ENCODE results near the gene DRC1.

- no peak for TF ChIP-seq CTCF (IDR thresholded peaks at IDR 0.05; ENCODE audit: poor library complexity, severe bottlenecking)
- no peak for TF ChIP-seq MXI1 (conservative IDR thresholded peaks at IDR 0.05; ENCODE audit: poor library complexity, severe bottlenecking)
- TF ChIP-seq POLR2AphosphoS5 (IDR thresholded peaks at IDR 0.05): no peak
- TF ChIP-seq EP300 (conservative IDR thresholded peaks at IDR 0.05; ENCODE audit: poor library complexity, severe bottlenecking): no peak
- no peak for TF ChIP-seq EZH2 (IDR thresholded peaks at IDR 0.05; ENCODE audit: borderline replicate concordance, insufficient read depth, low read length, poor library complexity, severe bottlenecking)
- no peak for TF ChIP-seq REST (IDR thresholded peaks at IDR 0.05; ENCODE audit: borderline replicate concordance)
These were observed 69.6 kb downstream of the DRC1 start for GRCh38 chr2:26471289-26471688.

Measured in neural cell (in vitro differentiated cells).